IPS-NIHi7 (cell line): ENCODE measurements around the gene CORO2A.

Source experiments
- DNase-seq: peaks from one replicate; pipeline ENCODE4 v3.0.0; 2012; ENCODE audit warnings: mixed read lengths; ENCODE audit errors: extremely low spot score

The CORO2A gene

GRCh38 chr9:98192503-98193335, at the start of gene CORO2A:
CORO2A (minus strand) TSS chr9:98192637; CDS start chr9:98157660, 34,977 bp downstream.
- DNase-seq = peak; percentile 93

GRCh38 chr9:98241357-98242300, 49.2 kb upstream of the CORO2A start:
- DNase-seq = peak; percentile 58

GRCh38 chr9:98240475-98240874, 48.0 kb upstream of the CORO2A start:
- DNase-seq = no peak

- DNase-seq = no peak
Measured at GRCh38 chr9:98236901-98237487, 44.6 kb upstream of the CORO2A start.

GRCh38 chr9:98235126-98235525, 42.7 kb upstream of the CORO2A start:
- no peak for DNase-seq

GRCh38 chr9:98234245-98234825, 41.9 kb upstream of the CORO2A start:
- DNase-seq = no peak

- DNase-seq = no peak
Measured at GRCh38 chr9:98232926-98233325, 40.5 kb upstream of the CORO2A start.

GRCh38 chr9:98231770-98232478, 39.5 kb upstream of the CORO2A start:
- DNase-seq = no peak

- DNase-seq = no peak
Measured at GRCh38 chr9:98230789-98231188, 38.4 kb upstream of the CORO2A start.

GRCh38 chr9:98230304-98230703, 37.9 kb upstream of the CORO2A start:
- DNase-seq = no peak

GRCh38 chr9:98229620-98230019, 37.2 kb upstream of the CORO2A start:
- DNase-seq = no peak

GRCh38 chr9:98229090-98229395, 36.6 kb upstream of the CORO2A start:
- no peak for DNase-seq

- DNase-seq = no peak
Measured at GRCh38 chr9:98228392-98229089, 36.1 kb upstream of the CORO2A start.

- DNase-seq = no peak
Measured at GRCh38 chr9:98227883-98228282, 35.4 kb upstream of the CORO2A start.

GRCh38 chr9:98226957-98227356, 34.5 kb upstream of the CORO2A start:
- DNase-seq = no peak

- DNase-seq = no peak
Measured at GRCh38 chr9:98226516-98226915, 34.1 kb upstream of the CORO2A start.

GRCh38 chr9:98225015-98225442, 32.6 kb upstream of the CORO2A start:
- no peak for DNase-seq

- no peak for DNase-seq
Measured at GRCh38 chr9:98222885-98223691, 30.7 kb upstream of the CORO2A start.

GRCh38 chr9:98220911-98221310, 28.5 kb upstream of the CORO2A start:
- DNase-seq = no peak
